ENCODE data around the gene CEP85. TPM values are rescaled to one million over a fixed set of nuclear protein-coding genes. Genes with fewer than 3 reads are reported as not detected.

Gene CEP85
- total RNA-seq, 2 experiments from 2014 or later = 36.0 to 37.2 TPM

DNA sequence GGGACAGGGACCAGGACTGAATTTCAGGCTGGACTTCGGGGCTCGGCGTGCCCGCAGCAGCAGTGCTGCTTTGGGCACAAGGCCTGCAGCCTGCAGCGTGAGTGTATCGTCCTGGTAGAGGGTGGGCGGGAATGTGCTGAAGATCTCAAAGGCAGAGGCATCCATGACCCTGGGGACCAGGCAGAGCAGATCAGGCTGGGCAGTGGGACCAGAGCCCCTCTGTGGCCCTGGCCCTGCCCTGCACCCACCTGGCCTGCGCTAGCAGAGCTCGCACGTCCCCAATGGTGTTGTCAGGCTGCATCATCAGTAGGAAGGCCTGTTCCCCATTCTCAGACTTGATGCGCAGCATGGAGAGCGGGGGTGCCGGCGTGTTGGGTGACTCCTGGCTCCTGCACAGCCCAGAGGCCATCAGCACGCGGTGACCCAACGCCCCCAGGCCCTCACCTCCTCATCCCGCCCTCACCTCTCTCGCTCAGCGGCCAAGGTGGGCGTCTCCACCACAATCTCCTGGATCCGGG is 48.5 kb downstream of the CEP85 start:
- Mint-ChIP-seq H3K4me1 (peaks cover 63% of the 10 kb centered on the region), H3K9me3 (no peaks in the 10 kb centered on the region), H3K27ac (peak overlapping the region; percentile 99), H3K4me3 (peak overlapping the region; percentile 89), H3K27me3 (no peaks in the 10 kb centered on the region), H3K36me3 (peaks cover 24% of the 10 kb centered on the region)
- POLR2A ChIA-PET = interaction anchor here (0.8 to 20.6 kb wide), 3 partner anchors 7 to 34 kb away, joined by 3 to 1079 read pairs (median 38); partner anchors contain the start of genes CD52 and UBXN11
- DNase-seq = no peak
- ATAC-seq (ENCODE audit: low read depth) = no peak

DNA sequence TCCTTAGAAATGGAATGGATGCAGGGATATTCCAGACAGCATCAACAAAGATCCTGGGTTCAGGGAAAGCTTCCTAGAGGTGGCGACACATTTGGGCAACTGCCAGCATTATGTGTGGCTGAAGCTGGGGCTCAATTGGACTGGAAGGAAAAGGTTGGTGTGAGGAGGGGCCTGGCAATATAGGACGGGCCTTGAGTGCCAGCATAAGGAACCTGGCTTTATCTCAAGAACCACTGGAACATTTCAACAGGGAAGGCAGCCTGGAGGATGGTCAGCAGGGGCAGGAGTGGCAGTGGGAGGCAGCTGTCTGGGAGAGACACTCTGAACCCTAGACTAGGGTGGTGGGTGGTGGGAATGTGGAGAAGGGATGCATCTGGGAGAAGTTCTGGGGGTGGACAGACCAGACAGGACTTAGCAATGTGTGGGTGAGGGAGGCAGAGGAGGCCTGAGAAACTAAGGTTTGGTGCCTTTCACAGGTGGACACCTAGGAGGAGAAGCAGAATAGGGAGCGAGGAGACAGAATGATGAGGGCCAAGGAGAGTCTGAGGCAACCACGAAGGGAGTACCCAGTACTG is 49.4 kb downstream of the CEP85 start:
- peaks cover 20% of the 10 kb centered on the region for H3K36me3 Mint-ChIP-seq
- H3K27ac Mint-ChIP-seq = peak overlapping the region; percentile 99
- POLR2A ChIA-PET = interaction anchor here (0.8 to 20.6 kb wide), 3 partner anchors 33 to 95 kb away, joined by 5 to 1079 read pairs (median 17); partner anchors contain the start of genes CD52 and UBXN11
- DNase-seq (no peak), ATAC-seq (ENCODE audit: low read depth) (no peak)
- H3K27me3 Mint-ChIP-seq = no peaks in the 10 kb centered on the region
- H3K9me3 Mint-ChIP-seq = no peaks in the 10 kb centered on the region
- peak overlapping the region; percentile 89 for H3K4me3 Mint-ChIP-seq
- H3K4me1 Mint-ChIP-seq = peaks cover 63% of the 10 kb centered on the region

DNA sequence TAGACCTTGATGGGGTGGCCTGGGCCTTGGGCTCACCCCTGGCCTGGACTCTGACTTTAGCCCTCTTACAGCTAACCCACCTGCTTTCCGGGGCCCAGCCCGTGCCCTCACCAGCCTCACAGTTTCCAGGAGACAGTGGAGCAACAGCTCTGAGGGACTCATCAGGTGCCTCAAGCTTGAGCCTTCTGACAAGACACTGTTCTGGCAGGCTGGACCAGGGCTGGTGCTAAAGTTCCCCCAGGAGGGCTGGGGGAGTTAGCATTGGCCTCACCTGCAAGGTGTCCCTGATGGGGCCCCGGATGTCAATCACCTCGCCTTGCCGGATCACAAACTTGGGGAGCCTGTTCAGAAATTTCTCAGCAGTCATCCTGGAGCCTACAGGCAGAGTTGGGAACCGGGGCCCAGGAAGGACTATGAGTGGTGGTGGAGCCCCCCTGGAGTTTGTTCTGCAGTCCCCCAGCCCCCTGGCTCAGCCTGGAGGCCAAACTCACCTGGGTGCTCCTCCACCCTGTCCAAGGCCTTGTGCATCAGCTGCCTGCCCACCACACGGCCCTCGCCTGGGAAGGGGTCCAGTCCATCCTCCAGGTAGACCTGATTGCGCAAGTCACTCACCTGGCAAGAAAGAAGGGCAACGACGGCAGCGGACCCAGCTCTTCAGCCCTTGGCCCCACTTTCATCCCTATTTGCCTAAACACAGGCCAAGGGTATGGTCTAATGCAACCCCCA is 50.0 kb downstream of the CEP85 start:
- Mint-ChIP-seq H3K9me3 (no peaks in the 10 kb centered on the region), H3K27me3 (no peaks in the 10 kb centered on the region), H3K36me3 (peaks cover 18% of the 10 kb centered on the region), H3K4me3 (peak overlapping the region; percentile 89), H3K4me1 (peaks cover 64% of the 10 kb centered on the region), H3K27ac (peak overlapping the region; percentile 99)
- no peak for ATAC-seq (ENCODE audit: low read depth)
- POLR2A ChIA-PET = interaction anchor here (0.6 to 20.6 kb wide), 12 partner anchors 8 to 168 kb away, joined by 3 to 1079 read pairs (median 8); partner anchors contain the start of genes CD52 and UBXN11
- DNase-seq = peak; percentile 52

DNA sequence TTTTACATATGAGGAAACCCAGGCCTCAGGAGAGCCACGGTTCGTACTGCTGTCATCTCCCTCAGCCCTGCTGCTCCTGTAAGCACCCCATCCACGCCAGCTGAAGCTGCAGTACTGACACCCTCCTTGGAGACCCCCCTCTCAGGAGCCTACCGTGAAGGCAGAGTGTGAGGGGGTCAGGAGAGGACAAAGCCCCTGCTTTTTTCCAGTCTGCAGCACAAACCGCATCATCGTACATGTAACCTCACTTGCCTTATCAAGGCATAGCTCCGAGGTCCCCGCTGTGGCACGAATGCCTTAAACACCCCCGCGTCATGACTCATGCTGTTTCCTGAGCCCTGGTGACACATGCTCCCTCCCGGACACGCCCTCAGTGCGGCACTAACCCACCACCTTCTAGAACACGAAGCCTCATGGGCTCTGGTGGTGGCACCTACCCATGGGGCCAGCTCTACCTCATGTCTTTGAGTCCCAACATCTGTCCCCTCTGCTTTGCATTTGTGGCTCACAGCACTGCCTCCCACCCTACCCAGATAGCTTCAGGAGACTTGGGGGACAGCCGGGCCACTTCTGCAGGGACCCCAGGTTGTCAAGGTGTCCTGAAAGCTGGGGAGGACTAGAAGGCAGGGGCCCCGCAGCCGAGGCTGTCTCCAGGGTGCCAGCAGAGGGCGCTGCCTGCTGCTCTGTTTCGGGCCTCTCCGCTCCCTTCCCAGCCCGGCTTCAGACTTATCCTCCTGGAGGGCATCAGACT is 50.8 kb downstream of the CEP85 start:
- ATAC-seq (ENCODE audit: low read depth) = peak; percentile 63
- POLR2A ChIA-PET = interaction anchor here (0.5 to 20.6 kb wide), 17 partner anchors 9 to 169 kb away, joined by 3 to 1079 read pairs (median 6); partner anchors contain the start of genes CD52, CEP85, DHDDS and UBXN11
- Mint-ChIP-seq H3K27me3 (no peaks in the 10 kb centered on the region), H3K4me1 (peaks cover 71% of the 10 kb centered on the region), H3K4me3 (peak overlapping the region; percentile 89), H3K27ac (peak overlapping the region; percentile 99), H3K36me3 (peaks cover 18% of the 10 kb centered on the region), H3K9me3 (no peaks in the 10 kb centered on the region)
- DNase-seq = peak; percentile 85

DNA sequence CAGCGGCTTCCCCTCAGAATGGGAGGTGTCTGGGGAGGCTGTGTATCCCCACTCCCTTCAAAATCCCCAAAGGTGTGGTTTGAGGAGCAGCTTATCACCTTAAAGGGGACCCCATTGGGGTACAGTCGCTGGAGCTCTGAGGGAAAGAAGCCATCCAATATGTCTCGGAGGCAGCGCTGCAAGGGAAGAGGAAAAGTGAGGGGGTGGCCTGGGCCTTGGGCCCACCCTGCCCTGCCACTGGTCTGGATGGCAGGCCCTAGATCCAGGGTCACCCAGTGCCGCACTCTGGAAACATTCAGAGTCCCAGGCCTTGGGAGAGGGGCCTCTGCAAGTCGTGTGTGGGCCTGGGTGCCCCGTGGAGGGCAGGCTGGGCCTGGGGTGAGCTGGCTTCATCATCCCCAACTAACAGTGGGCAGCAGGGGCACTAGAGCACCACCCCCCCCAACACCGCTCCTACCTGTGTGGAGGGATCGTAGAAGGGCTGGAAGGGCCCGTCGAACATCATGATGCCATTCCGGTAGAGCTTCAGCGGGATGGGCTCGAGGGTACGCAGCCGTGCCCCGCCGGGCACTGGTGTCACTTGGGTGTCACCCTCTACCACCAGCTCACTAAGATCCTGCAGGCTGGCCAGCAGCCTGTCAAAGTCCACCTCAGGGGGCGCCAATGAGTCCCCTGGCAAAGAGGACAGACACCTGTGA is 51.5 kb downstream of the CEP85 start:
- Mint-ChIP-seq H3K27ac (peak overlapping the region; percentile 99), H3K4me1 (peaks cover 78% of the 10 kb centered on the region), H3K9me3 (no peaks in the 10 kb centered on the region), H3K4me3 (peak overlapping the region; percentile 89), H3K36me3 (peaks cover 16% of the 10 kb centered on the region), H3K27me3 (no peaks in the 10 kb centered on the region)
- DNase-seq (peak; percentile 72), ATAC-seq (ENCODE audit: low read depth) (no peak)
- POLR2A ChIA-PET = interaction anchor here (0.5 to 20.6 kb wide), 17 partner anchors 9 to 147 kb away, joined by 3 to 1079 read pairs (median 6); partner anchors contain the start of genes CD52, CEP85, DHDDS and UBXN11

DNA sequence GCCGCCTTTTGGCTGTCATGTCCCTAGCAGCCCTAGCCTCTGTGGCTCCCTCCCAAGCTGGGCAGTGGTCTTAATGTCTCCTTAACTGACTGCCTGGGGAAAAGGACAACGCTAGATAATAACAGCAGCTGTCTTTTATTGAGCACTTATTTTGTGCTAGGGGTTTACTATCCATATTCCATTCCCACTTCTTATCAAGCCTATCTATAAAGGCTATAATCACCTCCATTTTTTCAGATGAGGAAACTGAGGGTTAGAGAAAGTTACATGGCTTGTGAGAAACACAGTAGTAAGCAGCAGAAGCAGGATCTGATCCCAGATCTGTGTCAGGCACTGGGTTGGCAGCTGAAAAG is 52.0 kb downstream of the CEP85 start:
- H3K9me3 Mint-ChIP-seq = no peaks in the 10 kb centered on the region
- H3K4me3 Mint-ChIP-seq = no peak overlapping the region
- POLR2A ChIA-PET = interaction anchor here (1.2 to 20.6 kb wide), 9 partner anchors 9 to 105 kb away, joined by 3 to 1079 read pairs (median 11); partner anchors contain the start of genes CD52, CEP85 and UBXN11
- no peaks in the 10 kb centered on the region for H3K27me3 Mint-ChIP-seq
- H3K36me3 Mint-ChIP-seq = peaks cover 14% of the 10 kb centered on the region
- DNase-seq (no peak), ATAC-seq (ENCODE audit: low read depth) (no peak)
- peaks cover 80% of the 10 kb centered on the region for H3K4me1 Mint-ChIP-seq
- H3K27ac Mint-ChIP-seq = peak overlapping the region; percentile 99

DNA sequence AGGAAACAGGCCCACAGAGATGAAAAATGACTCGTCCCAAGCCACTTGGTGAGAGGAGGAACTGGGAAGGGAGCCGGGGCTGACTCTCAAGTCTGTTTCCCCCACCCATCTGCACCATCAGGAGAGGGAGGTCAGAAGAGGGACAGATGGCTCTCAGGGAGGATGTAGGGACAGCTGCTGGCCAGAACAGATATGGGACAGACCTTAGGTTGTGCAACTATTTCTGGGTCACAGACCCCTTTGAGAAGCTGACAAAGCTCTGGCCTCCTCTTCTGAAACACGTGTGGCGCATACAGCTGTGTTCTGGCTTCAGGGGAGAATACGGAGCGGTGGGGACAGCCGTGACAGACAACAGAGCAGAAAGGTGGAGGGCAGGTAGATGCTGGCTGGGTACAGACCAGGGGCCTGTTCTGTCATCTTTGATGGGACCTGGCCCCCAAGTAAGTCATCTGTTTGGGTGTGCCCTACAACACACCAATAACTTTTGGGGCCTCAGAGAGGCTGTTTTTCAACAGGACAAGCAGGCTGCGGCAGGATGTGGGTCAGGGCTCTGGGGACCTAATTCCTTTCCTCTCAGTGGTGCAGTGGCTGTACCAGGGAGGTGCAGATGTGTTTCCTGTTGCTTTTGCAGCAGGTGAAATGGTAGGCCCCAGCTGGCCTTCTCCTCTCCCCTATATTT is 53.2 kb downstream of the CEP85 start:
- Mint-ChIP-seq H3K4me1 (peaks cover 80% of the 10 kb centered on the region), H3K9me3 (no peaks in the 10 kb centered on the region), H3K4me3 (peak overlapping the region; percentile 74), H3K36me3 (peaks cover 9% of the 10 kb centered on the region), H3K27ac (peak overlapping the region; percentile 99), H3K27me3 (no peaks in the 10 kb centered on the region)
- DNase-seq (peak; percentile 79), ATAC-seq (ENCODE audit: low read depth) (peak; percentile 43)
- POLR2A ChIA-PET = interaction anchor here (0.5 to 20.6 kb wide), 9 partner anchors 7 to 409 kb away, joined by 3 to 1079 read pairs (median 7); partner anchors contain the start of genes ARID1A, CD52, DHDDS and SH3BGRL3

DNA sequence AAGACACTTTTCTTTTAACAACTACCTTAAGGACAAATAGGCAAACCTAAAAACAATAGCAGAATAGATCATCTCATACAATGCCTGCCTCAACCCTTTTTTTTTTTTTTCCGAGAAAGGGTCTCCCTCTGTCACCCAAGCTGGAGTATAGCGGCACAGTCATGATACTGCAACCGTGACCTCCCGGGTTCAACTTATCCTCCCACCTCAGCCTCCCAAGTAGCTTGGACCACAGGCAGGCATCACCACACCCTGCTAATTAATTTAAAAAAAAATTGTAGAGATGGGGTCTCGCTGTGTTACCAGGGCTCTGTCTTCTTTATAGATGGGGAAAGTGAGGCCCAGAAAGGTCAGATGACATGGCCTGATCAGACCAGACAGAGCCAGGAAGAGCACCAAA is 53.8 kb downstream of the CEP85 start:
- Mint-ChIP-seq H3K27ac (peak overlapping the region; percentile 99), H3K4me1 (peaks cover 76% of the 10 kb centered on the region), H3K9me3 (no peaks in the 10 kb centered on the region), H3K27me3 (no peaks in the 10 kb centered on the region), H3K4me3 (peak overlapping the region; percentile 74), H3K36me3 (peaks cover 9% of the 10 kb centered on the region)
- ATAC-seq (ENCODE audit: low read depth) (no peak), DNase-seq (no peak)
- POLR2A ChIA-PET = interaction anchor here (1.0 to 20.6 kb wide), 9 partner anchors 7 to 144 kb away, joined by 3 to 1079 read pairs (median 9); partner anchors contain the start of genes CD52, DHDDS, SH3BGRL3 and UBXN11

DNA sequence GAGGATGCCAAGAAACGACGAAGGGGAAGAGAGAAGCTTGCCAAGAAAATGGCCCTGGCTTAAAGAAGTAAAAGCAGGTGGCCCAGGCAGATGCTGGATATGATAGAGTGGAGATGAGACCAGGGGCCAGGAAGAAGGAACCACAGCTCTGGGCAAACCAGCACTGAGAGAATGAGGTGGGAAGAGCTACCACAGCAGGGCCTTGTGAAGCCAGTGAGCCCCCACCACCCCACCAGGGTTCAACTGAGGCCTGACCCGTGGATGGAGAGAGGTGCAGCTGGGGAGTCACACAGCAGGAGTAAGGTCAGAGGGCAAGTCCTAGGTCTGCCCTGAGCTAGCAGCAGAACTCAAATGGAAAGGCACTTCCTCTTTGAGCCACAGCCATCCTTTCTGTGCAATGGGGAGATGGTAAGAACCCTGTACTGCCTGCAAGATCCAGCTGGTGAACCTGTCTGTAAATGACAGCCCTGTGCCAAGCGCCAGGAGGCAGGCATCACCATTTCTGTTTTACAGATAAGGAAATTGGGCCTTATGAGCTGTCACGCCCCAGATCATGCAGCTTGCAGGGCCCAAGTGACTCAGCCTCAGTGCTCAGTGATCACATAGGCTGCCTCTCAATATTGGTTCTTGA is 54.4 kb downstream of the CEP85 start:
- Mint-ChIP-seq H3K27me3 (no peaks in the 10 kb centered on the region), H3K9me3 (no peaks in the 10 kb centered on the region), H3K4me3 (peak overlapping the region; percentile 74), H3K36me3 (peaks cover 9% of the 10 kb centered on the region), H3K4me1 (peaks cover 72% of the 10 kb centered on the region), H3K27ac (peak overlapping the region; percentile 99)
- peak; percentile 62 for DNase-seq
- ATAC-seq (ENCODE audit: low read depth) = peak; percentile 15
- POLR2A ChIA-PET = interaction anchor here (0.6 to 20.6 kb wide), 18 partner anchors 8 to 162 kb away, joined by 3 to 1079 read pairs (median 6); partner anchors contain the start of genes CD52, DHDDS, SH3BGRL3 and UBXN11

DNA sequence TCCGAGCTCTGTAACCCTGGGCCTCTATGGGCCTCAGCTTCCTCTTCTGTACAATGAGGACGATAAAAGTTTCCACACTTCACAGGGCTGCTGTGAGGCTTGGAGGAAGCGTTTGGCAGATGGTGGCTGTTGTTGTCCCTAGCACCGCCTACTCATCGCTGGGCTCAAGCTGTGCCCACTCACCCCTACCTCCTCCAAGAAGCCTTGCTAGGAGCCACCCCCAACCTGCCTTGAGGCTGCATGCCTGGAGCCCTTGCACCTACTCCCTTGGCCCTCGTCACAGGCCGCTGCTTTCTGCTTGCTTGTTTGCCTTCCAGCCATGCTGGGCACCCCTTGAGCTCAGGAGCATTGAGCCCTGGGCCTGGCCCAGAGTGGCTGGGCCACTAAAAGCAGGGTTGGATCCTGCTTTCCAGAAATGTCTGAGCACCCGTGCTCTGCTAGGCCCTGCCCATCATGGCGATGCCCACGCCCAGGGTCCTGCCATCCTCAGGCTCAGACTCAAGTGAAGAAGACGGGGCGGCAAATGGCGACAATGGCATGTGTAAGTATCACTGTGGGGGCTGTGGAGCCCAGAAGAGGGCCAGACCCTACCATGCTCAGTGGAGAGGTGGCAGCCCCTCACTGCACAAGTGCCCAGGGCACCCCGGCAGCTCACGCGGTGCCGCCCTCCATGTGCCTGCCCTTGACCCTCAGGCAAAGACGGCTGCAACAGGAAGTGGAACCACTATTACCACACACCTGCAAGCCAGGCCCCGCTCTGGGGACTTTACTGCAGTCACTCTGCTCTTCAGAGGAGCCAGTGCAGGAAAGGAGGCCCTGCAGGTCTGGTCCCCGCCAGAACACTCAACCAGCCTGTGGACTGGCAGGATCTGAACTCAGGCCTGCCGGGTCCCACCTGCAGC is 55.4 kb downstream of the CEP85 start:
- Mint-ChIP-seq H3K4me3 (peak overlapping the region; percentile 74), H3K27me3 (no peaks in the 10 kb centered on the region), H3K4me1 (peaks cover 66% of the 10 kb centered on the region), H3K27ac (peak overlapping the region; percentile 99), H3K36me3 (peaks cover 9% of the 10 kb centered on the region), H3K9me3 (no peaks in the 10 kb centered on the region)
- POLR2A ChIA-PET = interaction anchor here (0.6 to 20.6 kb wide), 18 partner anchors 8 to 409 kb away, joined by 3 to 1079 read pairs (median 6); partner anchors contain the start of genes CD52, DHDDS, SH3BGRL3 and UBXN11
- DNase-seq (peak; percentile 69), ATAC-seq (ENCODE audit: low read depth) (peak; percentile 27)

All from activated naive CD8-positive, alpha-beta T cell treated with anti-CD3 and anti-CD28 coated beads, Interleukin-2, amount 10 ng/mL, durations not matched to agents 7 days and 5 days (primary cell).